Heart left ventricle (tissue), 16 donors: ENCODE measurements around the gene MPHOSPH10. TPM values are rescaled to one million over a fixed set of nuclear protein-coding genes. Genes with fewer than 3 reads are reported as not detected.

Experiments used
- ATAC-seq, 4 donors: fragments of 200-7000 bp; cut with Tn5 transposase; one replicate each; pipeline ENCODE4 v1.9.1; 2020 to 2022; ENCODE audit warnings: moderate library complexity in 4 of 4, mild to moderate bottlenecking in 3 of 4, moderate number of reproducible peaks in 1 of 4
- DNase-seq, 5 donors: peaks; one replicate each; pipeline ENCODE4 v3.0.0-alpha.2; 2020
- H3K27ac ChIP-seq, 12 donors: fragments of 200-600 bp; sonication (generic) in 4 of 12; one replicate each; pipeline versions ENCODE4 v1.5.0 to v1.8.0; 2016 to 2022; ENCODE audit warnings: mild to moderate bottlenecking in 2 of 12
- H3K27me3 ChIP-seq, 9 donors: fragments of 200-600 bp; sonication (generic) in 2 of 9; one replicate each; pipeline versions ENCODE4 v1.5.1 to v1.8.0; 2016 to 2022; ENCODE audit warnings: mild to moderate bottlenecking in 3 of 9
- H3K36me3 ChIP-seq, 9 donors: fragments of 200-600 bp; sonication (generic) in 2 of 9; one replicate each; pipeline versions ENCODE4 v1.5.0 to v1.8.0; 2018 to 2022; ENCODE audit warnings: mild to moderate bottlenecking in 2 of 9
- H3K4me1 ChIP-seq, 12 donors: fragments of 200-600 bp; sonication (generic) in 4 of 12; one replicate each; pipeline versions ENCODE4 v1.5.0 to v1.8.0; 2016 to 2022; ENCODE audit warnings: mild to moderate bottlenecking in 3 of 12
- H3K4me3 ChIP-seq, 12 donors: fragments of 200-600 bp; sonication (generic) in 4 of 12; one replicate each; pipeline versions ENCODE4 v1.5.0 to v1.8.0; 2017 to 2022; ENCODE audit warnings: mild to moderate bottlenecking in 9 of 12, moderate library complexity in 4 of 12
- H3K9me3 ChIP-seq, 12 donors: fragments of 200-600 bp; sonication (generic) in 4 of 12; one replicate each; pipeline versions ENCODE4 v1.5.0 to v1.8.0; 2016 to 2022; ENCODE audit warnings: mild to moderate bottlenecking in 1 of 12
- POLR2A ChIP-seq, 2 donors: fragments of 450-650 bp; IDR thresholded peaks; one replicate each; pipeline ENCODE4 v1.6.1; 2017; ENCODE audit warnings: antibody characterized with exemption in 2 of 2, mild to moderate bottlenecking in 2 of 2, moderate library complexity in 2 of 2
- WGBS, 4 donors: extraction: QIAGEN DNeasy Blood & Tissue Kit in 2 of 4; methylation state at CpG; one replicate each; pipeline versions ENCODE4 v1.1.5 to v1.1.7; 2013 to 2018; 5-methylcytosine and 5-hydroxymethylcytosine counted together
- intact Hi-C, 10 donors: fragments of 100-400 bp; cut with DNase I; formaldehyde crosslinking; loops; one replicate each; pipeline versions ENCODE4 v1.11.1 to v1.14.2; 2022
- polyA plus RNA-seq, 2 donors: library from polyadenylated mRNA; stranded (reverse); fragments of 200-250 nt; gene quantifications; one replicate each; pipeline ENCODE4 v1.2.3, GENCODE V29; 2013
- total RNA-seq, 9 donors: library from RNA; depleted of rRNA in 2 of 9; stranded (reverse); fragments of >200 nt in 2 of 9; fragmentation: NEBNext Ultra II Directional in 3 of 9; extraction: Animal tissue kit (Norgen Biotek cat#: 25700) in 3 of 9; gene quantifications; one replicate each; pipeline versions ENCODE4 v1.1.0 to v1.2.4, GENCODE V29; 2016 to 2023
- TF ChIP-seq, protein P1 (sequence below), 12 donors: fragments of 200-600 bp; sonication (generic) in 4 of 12; IDR thresholded peaks; one replicate each; pipeline versions ENCODE4 v1.5.0 to v1.8.0; 2018 to 2022; ENCODE audit warnings: antibody characterized with exemption in 12 of 12, mild to moderate bottlenecking in 5 of 12
- donor health status: ischemic (EF 13 %, LVEDD 7.1; RV severe dilation, severe dysfunction).
- donor health status: healthy with polysubstance abuse.
- donor health status: DM: no; HTN: yes; CAD: no.
- donor health status: DM: no; HTN: no; CAD: no.
- donor health status: ischemic (EF 25% LVEDD 6.9; RV normal size, moderate dysfunction).
- donor health status: ischemic (EF 25% LVEDD 5.7; RV mildly dilated, moderate dysfunction).
- donor health status: healthy.
- donor health status: DM: yes; HTN: yes; CAD: no.
- donor health status: ischemic (EF 35%, LVEDD 5.7; RV mildly dilated, moderate dysfunction).
- donor health status: nonischemic (EF 11% LVEDD 7.7; RV severe dilation, severe dysfunction).
- donor health status: DM: yes; HTN: yes; CAD: no.
- donor health status: PGD.
- donor health status: ischemic (EF 29% LVEDD 5.4; RV normal size, mild dysfunction).
- donor health status: nonischemic (EF 23%, LVEDD 6.1; RV moderate dilation, normal function).

Gene MPHOSPH10
- total and polyA plus RNA-seq, 11 donors = 12.3 to 35.6 (median 23.4) TPM

DNA sequence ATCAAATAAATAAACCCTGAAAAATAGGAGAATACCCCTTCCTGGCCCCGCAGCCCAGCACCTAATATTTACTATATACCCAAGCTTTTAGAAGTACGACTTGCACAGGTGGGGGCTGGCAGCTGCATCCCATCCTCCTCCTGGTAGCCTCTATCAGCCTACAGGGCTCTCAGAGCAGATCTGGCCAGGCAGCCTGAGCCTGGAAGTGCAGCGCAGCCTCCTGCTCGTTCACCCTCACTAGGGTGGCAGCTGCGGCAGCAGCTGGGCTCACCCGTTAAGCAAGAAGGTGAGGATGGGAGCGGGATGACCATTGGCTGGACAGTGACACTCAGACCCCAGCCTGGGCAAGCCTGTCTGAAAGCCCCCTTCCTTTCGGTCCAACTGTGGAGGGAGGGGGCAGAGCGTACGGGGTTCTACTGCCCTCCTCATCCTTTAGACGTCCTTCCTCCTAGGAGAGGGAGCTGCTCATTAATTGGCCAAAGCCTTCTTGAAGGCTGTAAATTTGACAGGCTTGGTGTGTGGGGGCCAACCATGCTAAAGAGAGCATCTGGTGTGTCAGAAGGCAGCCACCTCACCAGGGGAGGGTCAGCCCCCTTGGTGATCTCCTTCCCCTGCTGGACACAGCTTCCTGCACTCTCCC, 23.3 kb downstream of the MPHOSPH10 start:
- WGBS, 4 donors = 74 to 90% (median 84%) methylated on average over 9 to 11 of the region's 11 CpGs
- Histone ChIP-seq H3K27ac (no peak overlapping the region), H3K9me3 (no peaks in the 10 kb centered on the region), H3K36me3 (peaks cover 0 to 28% (median 23%) of the 10 kb centered on the region in 9 donors), H3K4me3 (no peak overlapping the region), H3K27me3 (no peaks in the 10 kb centered on the region), H3K4me1 (peaks cover 0 to 12% (median 6%) of the 10 kb centered on the region in 12 donors)
- DNase-seq = no peak
- ATAC-seq = no peak
- TF ChIP-seq, protein P1, sequence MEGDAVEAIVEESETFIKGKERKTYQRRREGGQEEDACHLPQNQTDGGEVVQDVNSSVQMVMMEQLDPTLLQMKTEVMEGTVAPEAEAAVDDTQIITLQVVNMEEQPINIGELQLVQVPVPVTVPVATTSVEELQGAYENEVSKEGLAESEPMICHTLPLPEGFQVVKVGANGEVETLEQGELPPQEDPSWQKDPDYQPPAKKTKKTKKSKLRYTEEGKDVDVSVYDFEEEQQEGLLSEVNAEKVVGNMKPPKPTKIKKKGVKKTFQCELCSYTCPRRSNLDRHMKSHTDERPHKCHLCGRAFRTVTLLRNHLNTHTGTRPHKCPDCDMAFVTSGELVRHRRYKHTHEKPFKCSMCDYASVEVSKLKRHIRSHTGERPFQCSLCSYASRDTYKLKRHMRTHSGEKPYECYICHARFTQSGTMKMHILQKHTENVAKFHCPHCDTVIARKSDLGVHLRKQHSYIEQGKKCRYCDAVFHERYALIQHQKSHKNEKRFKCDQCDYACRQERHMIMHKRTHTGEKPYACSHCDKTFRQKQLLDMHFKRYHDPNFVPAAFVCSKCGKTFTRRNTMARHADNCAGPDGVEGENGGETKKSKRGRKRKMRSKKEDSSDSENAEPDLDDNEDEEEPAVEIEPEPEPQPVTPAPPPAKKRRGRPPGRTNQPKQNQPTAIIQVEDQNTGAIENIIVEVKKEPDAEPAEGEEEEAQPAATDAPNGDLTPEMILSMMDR (IDR thresholded peaks at IDR 0.05) = no peak
- no peak for TF ChIP-seq POLR2A (IDR thresholded peaks at IDR 0.05)
- intact Hi-C loops = loop anchor here in 3 of 10 donors (10.0 kb wide), 1 partner anchor 351 kb away; no protein-coding TSS in a partner anchor

DNA sequence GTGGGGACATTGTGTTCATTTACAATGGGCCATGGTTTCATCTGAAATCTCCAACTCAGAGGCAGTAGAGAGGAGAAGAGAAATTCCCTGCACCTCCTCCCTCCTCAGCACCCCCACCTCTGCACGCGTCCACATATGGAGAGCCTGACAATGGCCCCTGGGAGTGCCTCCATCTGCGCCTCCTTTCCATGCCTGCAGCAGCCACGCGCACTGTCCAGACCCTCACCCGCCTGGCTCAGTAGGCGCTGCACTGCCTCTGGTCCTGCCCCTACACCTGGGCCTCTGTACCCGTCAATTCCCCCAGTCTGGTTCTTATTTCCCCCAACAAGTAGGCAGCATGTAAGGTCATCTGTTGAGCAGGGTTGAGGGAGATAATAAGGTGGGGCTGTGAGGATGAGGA, 23.8 kb downstream of the MPHOSPH10 start:
- intact Hi-C loops = loop anchor here in 3 of 10 donors (10.0 kb wide), 1 partner anchor 351 kb away; no protein-coding TSS in a partner anchor
- H3K27me3 ChIP-seq = no peaks in the 10 kb centered on the region
- no peak overlapping the region for H3K4me3 ChIP-seq
- peaks cover 0 to 10% (median 5%) of the 10 kb centered on the region in 12 donors for H3K4me1 ChIP-seq
- 78 to 97% (median 82%) methylated on average over 8 of the region's 8 CpGs for WGBS, 4 donors
- no peak overlapping the region for H3K27ac ChIP-seq
- ATAC-seq (peak in 1 of 4 donors; percentile 5), DNase-seq (no peak)
- H3K9me3 ChIP-seq = no peaks in the 10 kb centered on the region
- TF ChIP-seq, protein P1 (IDR thresholded peaks at IDR 0.05) = no peak
- no peak for TF ChIP-seq POLR2A (IDR thresholded peaks at IDR 0.05)
- peaks cover 0 to 22% (median 17%) of the 10 kb centered on the region in 9 donors for H3K36me3 ChIP-seq

DNA sequence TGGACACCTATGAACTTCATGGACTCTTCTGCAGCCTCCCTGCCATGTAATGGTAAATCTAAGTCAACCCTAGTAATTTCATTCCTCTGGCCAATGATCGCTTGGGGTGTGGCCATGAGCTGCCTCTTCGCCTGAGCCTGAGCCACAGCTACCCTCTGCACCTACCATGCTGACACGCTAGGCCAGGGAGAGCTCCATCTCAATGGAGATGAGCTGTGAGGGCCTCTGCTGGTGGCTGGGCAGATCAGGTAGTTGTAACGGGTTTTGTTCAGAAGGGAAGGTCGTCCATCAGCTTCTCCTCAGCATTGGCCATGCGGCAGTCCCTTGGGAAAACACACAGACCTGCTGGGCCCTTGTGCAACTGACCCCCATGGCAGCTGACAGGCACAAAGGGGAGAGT, 24.4 kb downstream of the MPHOSPH10 start:
- Histone ChIP-seq H3K36me3 (peaks cover 0 to 17% (median 12%) of the 10 kb centered on the region in 9 donors), H3K4me1 (peaks cover 0 to 10% (median 5%) of the 10 kb centered on the region in 12 donors), H3K4me3 (no peak overlapping the region), H3K9me3 (no peaks in the 10 kb centered on the region), H3K27ac (no peak overlapping the region), H3K27me3 (no peaks in the 10 kb centered on the region)
- no peak for DNase-seq
- no peak for ATAC-seq
- TF ChIP-seq, protein P1 (IDR thresholded peaks at IDR 0.05) = no peak
- TF ChIP-seq POLR2A (IDR thresholded peaks at IDR 0.05) = no peak
- 62 to 74% (median 70%) methylated on average over 5 to 6 of the region's 6 CpGs for WGBS, 4 donors
- intact Hi-C loops = loop anchor here in 4 of 10 donors (5.0 to 10.0 kb wide), 2 partner anchors 350 to 358 kb away; no protein-coding TSS in a partner anchor

DNA sequence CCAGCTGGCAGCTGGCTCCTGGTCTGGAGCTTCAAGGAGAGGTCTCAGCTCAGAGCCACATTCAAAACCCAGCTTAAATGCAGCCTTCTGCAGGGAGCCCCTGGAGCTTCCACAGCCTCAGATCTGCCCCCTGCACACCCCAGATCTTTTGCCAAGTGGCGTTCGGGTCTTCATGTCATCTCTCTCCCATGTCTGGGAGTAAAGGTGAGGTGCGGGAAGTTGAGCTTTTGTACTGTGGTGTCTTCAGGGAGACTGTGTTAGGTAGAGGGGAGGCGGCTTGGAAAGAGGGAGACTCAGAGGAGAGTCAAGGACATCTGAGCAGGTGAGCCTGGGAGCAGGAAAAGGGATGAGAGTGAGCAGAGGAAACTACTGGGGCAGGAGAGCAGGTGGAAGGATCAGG, 25.4 kb downstream of the MPHOSPH10 start:
- ATAC-seq (no peak), DNase-seq (no peak)
- H3K27ac ChIP-seq = no peak overlapping the region
- intact Hi-C loops = loop anchor here in 4 of 10 donors (5.0 to 10.0 kb wide), 2 partner anchors 349 to 356 kb away; no protein-coding TSS in a partner anchor
- no peak overlapping the region for H3K4me3 ChIP-seq
- H3K36me3 ChIP-seq = peaks cover 0 to 6% (median 2%) of the 10 kb centered on the region in 9 donors
- no peaks in the 10 kb centered on the region for H3K9me3 ChIP-seq
- no peaks in the 10 kb centered on the region for H3K27me3 ChIP-seq
- TF ChIP-seq, protein P1 (IDR thresholded peaks at IDR 0.05) = no peak
- TF ChIP-seq POLR2A (IDR thresholded peaks at IDR 0.05) = no peak
- H3K4me1 ChIP-seq = peaks cover 0 to 10% (median 5%) of the 10 kb centered on the region in 12 donors
- 89 to 95% (median 91%) methylated on average over 4 of the region's 4 CpGs for WGBS, 4 donors
